Endothelial cell of umbilical vein (primary cell): ENCODE results near the gene SETMAR. TPM values are rescaled to one million over a fixed set of nuclear protein-coding genes. Genes with fewer than 3 reads are reported as not detected.

Experiments used
- BruUV-seq: library from RNA; stranded (reverse); fragments of 400-500 nt; replicated peaks from 2 replicates; lab custom pipeline; 2021; lab: Mats Ljungman, UMichigan
- CTCF ChIA-PET: fragments of 300-600, 350-600 bp; sonication (Branson Sonifier 250); formaldehyde crosslinking; loops from one replicate; lab custom pipeline; 2021; ENCODE audit warnings: antibody characterized with exemption, inconsistent platforms; lab: Charles Lee
- POLR2A ChIA-PET: fragments of 300-600, 350-600 bp; sonication (Branson Sonifier 250); formaldehyde crosslinking; loops from one replicate; lab custom pipeline; 2021; ENCODE audit warnings: antibody characterized with exemption, inconsistent platforms; lab: Charles Lee
- DNase-seq: peaks from one replicate; pipeline ENCODE4 v3.0.0-alpha.2; 2011; ENCODE audit warnings: low read depth, low spot score
- FAIRE-seq: peaks from 2 replicates; lab custom pipeline; 2011; peaks lifted over from hg19 to GRCh38; lab: Jason Lieb, UNC
- H2AFZ ChIP-seq: 2 replicates; pipeline ENCODE4 v1.6.0; 2012; ENCODE audit warnings: low read depth, low read length, control low read depth, inconsistent platforms
- H3K27ac ChIP-seq: 2 replicates; pipeline ENCODE4 v1.5.1; 2011; ENCODE audit warnings: low read depth, mild to moderate bottlenecking, control low read depth, low read length, moderate library complexity; ENCODE audit not compliant: insufficient read depth
- H3K27me3 ChIP-seq, 2 experiments: 2 replicates each; pipeline versions ENCODE4 v1.6.0 to v1.6.1; 2011; ENCODE audit warnings: low read length in 2 of 2, mixed read lengths in 1 of 2; ENCODE audit not compliant: control insufficient read depth in 2 of 2, insufficient read depth in 2 of 2
- H3K36me3 ChIP-seq, 2 experiments: 2 replicates in 1 of 2; 3 replicates in 1 of 2; pipeline ENCODE4 v1.5.1; 2011; ENCODE audit warnings: low read length in 2 of 2, mild to moderate bottlenecking in 1 of 2, moderate library complexity in 1 of 2; ENCODE audit not compliant: control insufficient read depth in 2 of 2, insufficient read depth in 2 of 2; ENCODE audit errors: extremely low read depth in 1 of 2
- H3K4me1 ChIP-seq: 3 replicates; pipeline ENCODE4 v1.5.1; 2011; ENCODE audit warnings: mild to moderate bottlenecking, low read length; ENCODE audit not compliant: control insufficient read depth, insufficient read depth; ENCODE audit errors: extremely low read depth
- H3K4me2 ChIP-seq: 2 replicates; pipeline ENCODE4 v1.6.1; 2011; ENCODE audit warnings: low read length, control low read depth, mixed read lengths; ENCODE audit not compliant: insufficient read depth
- H3K4me3 ChIP-seq, 3 experiments: fragments of 200-600 bp in 1 of 3; sonication (generic), shearing (Covaris generic) in 1 of 3; replicated peaks in 1 of 3; 2 replicates each; pipeline ENCODE4 v1.5.1; 2011 to 2016; ENCODE audit warnings: control low read depth in 3 of 3, low read length in 3 of 3, mild to moderate bottlenecking in 2 of 3, inconsistent platforms in 1 of 3, low read depth in 1 of 3, moderate library complexity in 1 of 3; ENCODE audit not compliant: insufficient read depth in 1 of 3
- H3K79me2 ChIP-seq: 2 replicates; pipeline ENCODE4 v1.6.0; 2012; ENCODE audit warnings: low read length, inconsistent platforms; ENCODE audit not compliant: control insufficient read depth, insufficient read depth
- H3K9ac ChIP-seq: replicated peaks from 2 replicates; pipeline ENCODE3; 2011; ENCODE audit warnings: low read length, control low read depth; ENCODE audit not compliant: insufficient read depth; ENCODE audit errors: extremely low read depth
- H3K9me1 ChIP-seq: replicated peaks from 3 replicates; pipeline ENCODE4 v1.6.0; 2011; ENCODE audit warnings: mild to moderate bottlenecking, low read length; ENCODE audit not compliant: control insufficient read depth, insufficient read depth; ENCODE audit errors: extremely low read depth
- H3K9me3 ChIP-seq: replicated peaks from 2 replicates; pipeline ENCODE4 v1.5.1; 2012; ENCODE audit warnings: low read length, inconsistent platforms; ENCODE audit not compliant: control insufficient read depth, insufficient read depth
- H4K20me1 ChIP-seq: replicated peaks from 2 replicates; pipeline ENCODE3; 2011; ENCODE audit warnings: mild to moderate bottlenecking, low read length; ENCODE audit not compliant: control insufficient read depth, insufficient read depth; ENCODE audit errors: extremely low read depth
- CTCF ChIP-seq, 2 donors: IDR thresholded peaks; 1 replicate in 1 of 2; 2 replicates in 1 of 2; pipeline ENCODE4 v1.5.1; 2011; ENCODE audit warnings: low read length in 2 of 2, mild to moderate bottlenecking in 2 of 2, moderate library complexity in 2 of 2, control low read depth in 1 of 2, inconsistent platforms in 1 of 2, low read depth in 1 of 2; ENCODE audit not compliant: insufficient read depth in 1 of 2; ENCODE audit errors: extremely low read depth in 1 of 2
- EZH2 ChIP-seq: IDR thresholded peaks from 2 replicates; pipeline ENCODE4 v1.6.1; 2012; ENCODE audit warnings: borderline replicate concordance, low read depth, mild to moderate bottlenecking, moderate library complexity, low read length, inconsistent platforms; ENCODE audit not compliant: severe bottlenecking
- FOS ChIP-seq: IDR thresholded peaks from 2 replicates; pipeline ENCODE4 v1.6.1; 2011; ENCODE audit warnings: mild to moderate bottlenecking, low read length, moderate library complexity, borderline replicate concordance; ENCODE audit not compliant: insufficient read depth
- GATA2 ChIP-seq: IDR thresholded peaks from 2 replicates; pipeline ENCODE4 v1.7.0; 2011; ENCODE audit warnings: low read depth, mild to moderate bottlenecking, moderate library complexity, mixed read lengths, low read length; ENCODE audit not compliant: insufficient read length, insufficient read depth
- MYC ChIP-seq: IDR thresholded peaks from one replicate; pipeline ENCODE4 v1.6.1; 2011; ENCODE audit warnings: mild to moderate bottlenecking, low read depth, low read length
- POLR2AphosphoS5 ChIP-seq: IDR thresholded peaks from 2 replicates; pipeline ENCODE4 v1.6.1; 2012; ENCODE audit warnings: low read depth, mild to moderate bottlenecking, control low read depth, low read length, moderate library complexity; ENCODE audit not compliant: insufficient read depth
- dilution Hi-C: fragments of 300-500 bp; cut with MboI; formaldehyde crosslinking; loops from one replicate; pipeline ENCODE4 v1.15.0; 2019; ENCODE audit warnings: low sequenced_read_pairs; ENCODE audit not compliant: extremely low pct_ligation_motif_present
- intact Hi-C: fragments of 100-400 bp; cut with micrococcal nuclease; formaldehyde crosslinking; loops from one replicate; pipeline ENCODE4 v1.10.0; 2022
- polyA plus RNA-seq, 4 experiments: library from polyadenylated mRNA; depleted of rRNA in 3 of 4; stranded (reverse) in 3 of 4; unstranded in 1 of 4; fragments of >200 nt; gene quantifications; 2 replicates each; pipeline versions ENCODE4 v1.2.1 to v1.2.3, GENCODE V29; 2011 to 2012; ENCODE audit warnings: missing spikeins in 1 of 4
- total RNA-seq: library from RNA; stranded (reverse); gene quantifications from 2 replicates; pipeline ENCODE4 v1.2.3, GENCODE V29; 2021

SETMAR gene
- total and polyA plus RNA-seq, 2 donors (not counting 3 experiments of a cell fraction or from before 2014, with no cell fraction given) = 9.6 to 15.4 TPM

- peaks cover 0 to 1% of the 10 kb centered on the region in 2 experiments for H3K36me3 ChIP-seq
- POLR2A ChIA-PET = no interaction called here
- dilution Hi-C loops = no loop called here
- H2AFZ ChIP-seq = no peak overlapping the region
- peaks cover 12% of the 10 kb centered on the region for H3K4me1 ChIP-seq
- no peaks in the 10 kb centered on the region for H3K27me3 ChIP-seq
- intact Hi-C loops = no loop called here
- H3K4me3 ChIP-seq = no peak overlapping the region
- no peak overlapping the region for H3K27ac ChIP-seq
- DNase-seq = no peak
- CTCF ChIA-PET = no interaction called here
- no peak overlapping the region for H3K4me2 ChIP-seq
- FAIRE-seq = no peak
- no peaks in the 10 kb centered on the region for H3K9me1 ChIP-seq
- no TSS peak for BruUV-seq
- no peaks in the 10 kb centered on the region for H4K20me1 ChIP-seq
- H3K9ac ChIP-seq = no peak overlapping the region
- H3K9me3 ChIP-seq = no peaks in the 10 kb centered on the region
- no peaks in the 10 kb centered on the region for H3K79me2 ChIP-seq
- TF ChIP-seq FOS = no peak
- TF ChIP-seq MYC = no peak
- TF ChIP-seq CTCF (IDR thresholded peaks at IDR 0.05; ENCODE audit: extremely low read depth in 1 of 2, insufficient read depth in 1 of 2, low read depth in 1 of 2, low read length in 2 of 2) = no peak
- TF ChIP-seq POLR2AphosphoS5 = no peak
- TF ChIP-seq EZH2 = no peak
- no peak for TF ChIP-seq GATA2
Observed at GRCh38 chr3:4356546-4357410, 53.6 kb downstream of the SETMAR start.
